Endothelial cell (in vitro differentiated cells): Measurements from ENCODE around the gene PRR19. TPM values are rescaled to one million over a fixed set of nuclear protein-coding genes. Genes with fewer than 3 reads are reported as not detected.
"Not testable (repeated sequence)": the region's sequence is repeated elsewhere in the genome, so short reads cannot be mapped to it uniquely, and the experiment has no call there.

Experiments used
- DNase-seq: peaks from one replicate; pipeline ENCODE4 v3.0.0; 2021; ENCODE audit warnings: low spot score
- H3K27ac Mint-ChIP-seq: one replicate; pipeline ENCODE4 v1.8.0; 2021; ENCODE audit warnings: mixed read lengths, inconsistent platforms; ENCODE audit not compliant: unreplicated experiment
- H3K27me3 Mint-ChIP-seq: one replicate; pipeline ENCODE4 v1.8.0; 2021; ENCODE audit warnings: mild to moderate bottlenecking, moderate library complexity, mixed read lengths, inconsistent platforms; ENCODE audit not compliant: unreplicated experiment
- H3K36me3 Mint-ChIP-seq: one replicate; pipeline ENCODE4 v1.8.0; 2021; ENCODE audit warnings: mild to moderate bottlenecking, low read depth, mixed read lengths, inconsistent platforms; ENCODE audit not compliant: unreplicated experiment
- H3K4me1 Mint-ChIP-seq: one replicate; pipeline ENCODE4 v1.8.0; 2021; ENCODE audit warnings: mild to moderate bottlenecking, mixed read lengths, inconsistent platforms; ENCODE audit not compliant: unreplicated experiment
- H3K4me3 Mint-ChIP-seq: one replicate; pipeline ENCODE4 v1.8.0; 2021; ENCODE audit warnings: mild to moderate bottlenecking, mixed read lengths, inconsistent platforms; ENCODE audit not compliant: unreplicated experiment
- H3K9me3 Mint-ChIP-seq: one replicate; pipeline ENCODE4 v1.8.0; 2021; ENCODE audit warnings: mixed read lengths, inconsistent platforms; ENCODE audit not compliant: unreplicated experiment
- total RNA-seq: library from RNA; stranded (reverse); fragmentation: NEBNext Ultra II Directional; extraction: Animal tissue kit (Norgen Biotek cat#: 25700); gene quantifications from one replicate; pipeline ENCODE4 v1.2.1, GENCODE V29; 2021; ENCODE audit not compliant: unreplicated experiment
- TF ChIP-seq, protein P1 (sequence below): fragments of 200-600 bp; sonication (generic); IDR thresholded peaks from one replicate; pipeline ENCODE4 v1.5.0; 2021; ENCODE audit warnings: antibody characterized with exemption; ENCODE audit not compliant: unreplicated experiment

PRR19 gene
- total RNA-seq, 1 donor from 2014 or later: 1.1 TPM

DNA sequence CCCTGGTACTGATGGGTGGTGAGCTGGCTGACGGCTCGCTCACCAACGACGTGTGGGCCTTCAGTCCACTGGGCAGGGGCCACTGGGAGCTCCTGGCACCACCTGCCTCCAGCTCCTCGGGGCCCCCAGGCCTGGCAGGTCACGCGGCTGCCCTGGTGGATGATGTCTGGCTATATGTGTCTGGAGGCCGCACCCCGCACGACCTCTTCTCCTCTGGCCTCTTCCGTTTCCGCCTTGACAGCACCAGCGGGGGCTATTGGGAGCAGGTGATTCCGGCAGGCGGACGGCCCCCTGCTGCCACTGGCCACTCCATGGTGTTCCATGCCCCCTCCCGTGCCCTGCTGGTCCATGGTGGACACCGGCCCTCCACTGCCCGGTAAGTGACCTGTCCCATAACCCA lies 34.0 kb downstream of the PRR19 start:
- DNase-seq: no peak
- Mint-ChIP-seq H3K36me3 (peaks cover 7% of the 10 kb centered on the region), H3K4me3 (no peak overlapping the region), H3K4me1 (peaks cover 8% of the 10 kb centered on the region), H3K27me3 (peaks cover 8% of the 10 kb centered on the region), H3K27ac (no peak overlapping the region), H3K9me3 (no peaks in the 10 kb centered on the region)
- TF ChIP-seq, protein P1, sequence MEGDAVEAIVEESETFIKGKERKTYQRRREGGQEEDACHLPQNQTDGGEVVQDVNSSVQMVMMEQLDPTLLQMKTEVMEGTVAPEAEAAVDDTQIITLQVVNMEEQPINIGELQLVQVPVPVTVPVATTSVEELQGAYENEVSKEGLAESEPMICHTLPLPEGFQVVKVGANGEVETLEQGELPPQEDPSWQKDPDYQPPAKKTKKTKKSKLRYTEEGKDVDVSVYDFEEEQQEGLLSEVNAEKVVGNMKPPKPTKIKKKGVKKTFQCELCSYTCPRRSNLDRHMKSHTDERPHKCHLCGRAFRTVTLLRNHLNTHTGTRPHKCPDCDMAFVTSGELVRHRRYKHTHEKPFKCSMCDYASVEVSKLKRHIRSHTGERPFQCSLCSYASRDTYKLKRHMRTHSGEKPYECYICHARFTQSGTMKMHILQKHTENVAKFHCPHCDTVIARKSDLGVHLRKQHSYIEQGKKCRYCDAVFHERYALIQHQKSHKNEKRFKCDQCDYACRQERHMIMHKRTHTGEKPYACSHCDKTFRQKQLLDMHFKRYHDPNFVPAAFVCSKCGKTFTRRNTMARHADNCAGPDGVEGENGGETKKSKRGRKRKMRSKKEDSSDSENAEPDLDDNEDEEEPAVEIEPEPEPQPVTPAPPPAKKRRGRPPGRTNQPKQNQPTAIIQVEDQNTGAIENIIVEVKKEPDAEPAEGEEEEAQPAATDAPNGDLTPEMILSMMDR: no peak

DNA sequence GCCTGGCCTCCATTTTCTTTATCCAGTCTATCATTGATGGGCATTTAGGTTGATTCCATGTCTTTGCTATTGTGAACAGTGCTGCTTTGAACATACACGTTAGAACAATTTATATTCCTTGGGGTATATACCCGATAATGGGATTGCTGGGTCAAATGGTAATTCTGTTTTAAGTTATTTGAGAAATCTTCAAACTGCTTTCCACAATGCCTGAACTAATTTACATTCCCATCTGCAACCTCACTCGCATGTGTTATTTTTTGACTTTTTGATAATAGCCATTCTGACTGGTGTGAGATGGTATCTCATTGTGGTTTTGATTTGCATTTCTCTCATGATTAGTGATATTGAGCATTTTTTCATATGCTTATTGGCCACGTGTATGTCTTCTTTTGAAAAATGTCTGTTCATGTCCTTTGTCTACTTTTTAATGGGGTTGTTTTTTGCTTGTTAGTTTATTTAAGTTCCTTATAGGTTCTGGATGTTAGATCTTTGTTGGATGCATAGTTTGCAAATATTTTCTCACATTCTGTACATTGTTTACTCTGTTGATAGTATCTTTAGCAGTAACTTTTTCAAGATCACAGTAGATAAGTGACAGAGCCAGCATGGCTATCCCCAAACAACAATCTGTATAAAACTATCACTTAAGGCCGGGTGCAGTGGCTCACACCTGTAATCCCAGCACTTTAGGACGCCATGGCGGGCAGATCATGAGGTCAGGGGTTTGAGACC lies 37.4 kb downstream of the PRR19 start:
- peaks cover 14% of the 10 kb centered on the region for H3K36me3 Mint-ChIP-seq
- not testable (repeated sequence) for DNase-seq, H3K27me3 Mint-ChIP-seq, H3K4me1 Mint-ChIP-seq, H3K27ac Mint-ChIP-seq, H3K9me3 Mint-ChIP-seq, H3K4me3 Mint-ChIP-seq

DNA sequence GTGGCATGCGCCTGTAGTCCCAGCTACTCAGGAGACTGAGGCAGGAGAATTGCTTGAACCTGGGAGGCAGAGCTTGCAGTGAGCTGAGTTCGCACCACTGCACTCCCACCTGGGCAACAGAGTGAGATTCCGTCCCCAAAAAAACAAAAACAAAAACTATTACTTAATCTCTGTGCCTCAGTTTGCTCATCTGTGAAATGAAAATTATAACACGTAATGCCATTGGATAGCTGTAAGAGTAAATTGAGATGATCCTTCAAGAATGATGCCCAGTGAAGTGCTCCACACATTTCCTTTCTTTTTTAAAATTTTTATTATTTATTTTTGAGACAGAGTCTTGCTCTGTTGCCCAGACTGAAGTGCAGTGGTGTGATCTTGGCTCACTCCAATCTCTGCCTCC lies 38.0 kb downstream of the PRR19 start:
- H3K9me3 Mint-ChIP-seq, H3K4me3 Mint-ChIP-seq, DNase-seq, H3K27ac Mint-ChIP-seq, H3K27me3 Mint-ChIP-seq, H3K4me1 Mint-ChIP-seq: not testable (repeated sequence)
- peaks cover 18% of the 10 kb centered on the region for H3K36me3 Mint-ChIP-seq

DNA sequence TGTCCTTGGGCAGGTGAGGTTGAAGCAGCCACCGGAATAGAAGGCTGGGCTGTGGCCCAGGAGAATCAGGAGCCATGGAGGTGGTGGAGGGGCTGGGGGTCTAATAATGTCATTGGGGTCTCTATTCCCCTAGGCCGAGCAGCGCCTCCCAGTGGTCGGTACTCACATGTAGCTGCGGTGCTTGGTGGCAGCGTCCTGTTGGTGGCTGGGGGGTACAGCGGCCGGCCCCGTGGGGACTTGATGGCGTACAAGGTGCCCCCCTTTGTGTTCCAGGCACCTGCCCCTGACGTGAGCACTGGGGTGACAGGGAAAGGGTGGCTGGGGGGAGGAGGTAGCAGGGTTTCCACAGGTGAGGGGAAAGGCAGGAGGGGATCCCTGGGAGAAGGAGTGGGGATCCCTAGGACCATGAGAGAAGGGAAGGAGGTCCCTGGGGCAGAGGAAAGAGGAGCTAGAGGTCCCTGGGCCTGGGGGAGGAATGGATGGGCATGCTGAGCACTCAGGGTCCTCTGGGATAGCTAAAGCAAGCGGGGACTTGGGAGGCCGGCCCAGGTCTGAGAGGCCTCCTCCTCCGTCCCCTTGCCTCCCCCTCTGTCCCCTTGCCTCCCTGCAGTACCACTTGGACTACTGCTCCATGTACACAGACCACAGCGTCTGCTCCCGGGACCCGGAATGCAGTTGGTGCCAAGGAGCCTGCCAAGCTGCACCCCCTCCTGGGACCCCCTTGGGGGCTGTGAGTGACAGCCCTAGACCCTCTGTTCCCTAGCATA lies 41.6 kb downstream of the PRR19 start:
- TF ChIP-seq, protein P1: peak; percentile 37
- DNase-seq: peak; percentile 48
- H3K9me3 Mint-ChIP-seq: no peaks in the 10 kb centered on the region
- H3K27ac Mint-ChIP-seq: no peak overlapping the region
- H3K27me3 Mint-ChIP-seq: peaks cover 8% of the 10 kb centered on the region
- no peaks in the 10 kb centered on the region for H3K4me1 Mint-ChIP-seq
- peaks cover 32% of the 10 kb centered on the region for H3K36me3 Mint-ChIP-seq
- H3K4me3 Mint-ChIP-seq: no peak overlapping the region

DNA sequence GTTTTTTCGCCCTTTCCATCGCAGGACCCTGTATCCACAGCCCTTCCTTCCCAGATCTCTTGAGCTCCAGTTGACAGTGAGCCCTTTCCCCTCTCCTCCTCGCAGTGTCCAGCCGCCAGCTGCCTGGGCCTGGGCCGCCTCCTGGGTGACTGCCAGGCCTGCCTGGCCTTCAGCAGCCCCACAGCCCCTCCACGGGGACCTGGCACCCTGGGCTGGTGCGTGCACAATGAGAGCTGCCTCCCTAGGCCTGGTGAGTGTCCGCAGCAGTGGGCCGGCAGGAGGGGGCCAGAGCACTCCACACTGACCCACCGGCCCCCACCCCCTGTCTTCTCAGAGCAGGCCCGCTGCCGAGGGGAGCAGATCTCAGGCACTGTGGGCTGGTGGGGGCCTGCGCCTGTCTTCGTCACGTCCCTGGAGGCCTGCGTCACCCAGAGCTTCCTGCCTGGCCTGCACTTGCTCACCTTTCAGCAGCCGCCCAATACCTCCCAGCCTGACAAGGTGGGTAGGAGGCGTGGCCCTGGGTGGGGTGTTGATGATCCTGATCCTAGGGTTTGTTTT lies 42.5 kb downstream of the PRR19 start:
- no peak for DNase-seq
- H3K4me3 Mint-ChIP-seq: peak overlapping the region; percentile 67
- H3K27me3 Mint-ChIP-seq: peaks cover 7% of the 10 kb centered on the region
- TF ChIP-seq, protein P1: no peak
- H3K9me3 Mint-ChIP-seq: no peaks in the 10 kb centered on the region
- H3K27ac Mint-ChIP-seq: no peak overlapping the region
- H3K4me1 Mint-ChIP-seq: no peaks in the 10 kb centered on the region
- peaks cover 31% of the 10 kb centered on the region for H3K36me3 Mint-ChIP-seq
